Kidney (tissue), 14 donors: ENCODE results near the gene SF3A2. TPM values are rescaled to one million over a fixed set of nuclear protein-coding genes. Genes with fewer than 3 reads are reported as not detected.

Experiments
- DNase-seq, 5 donors: peaks; one replicate each; pipeline ENCODE4 v3.0.0-alpha.2; 2013 to 2020
- FAIRE-seq: peaks from 2 replicates; lab custom pipeline; 2012; peaks lifted over from hg19 to GRCh38; lab: Jason Lieb, UNC
- H3K27ac ChIP-seq, 2 donors: one replicate each; pipeline ENCODE4 v1.7.0; 2013; ENCODE audit warnings: low read depth in 2 of 2, low read length in 2 of 2, inconsistent platforms in 1 of 2
- H3K27me3 ChIP-seq: one replicate; pipeline ENCODE4 v1.7.1; 2013; ENCODE audit warnings: low read length, inconsistent platforms; ENCODE audit not compliant: control insufficient read depth, insufficient read depth
- H3K36me3 ChIP-seq, 3 donors: one replicate each; pipeline versions ENCODE4 v1.7.0 to v1.7.1; 2013; ENCODE audit warnings: low read length in 3 of 3, control low read depth in 1 of 3, inconsistent platforms in 1 of 3; ENCODE audit not compliant: insufficient read depth in 3 of 3, control insufficient read depth in 2 of 3
- H3K4me1 ChIP-seq, 3 donors: one replicate each; pipeline versions ENCODE4 v1.7.0 to v1.7.1; 2013; ENCODE audit warnings: low read length in 3 of 3, inconsistent platforms in 1 of 3, low read depth in 1 of 3; ENCODE audit not compliant: control insufficient read depth in 2 of 3, insufficient read depth in 2 of 3
- H3K4me3 ChIP-seq, 3 donors: one replicate each; pipeline versions ENCODE4 v1.7.0 to v1.8.1; 2013; ENCODE audit warnings: low read length in 3 of 3, control low read depth in 1 of 3, inconsistent platforms in 1 of 3
- H3K9ac ChIP-seq, 3 donors: one replicate each; pipeline versions ENCODE4 v1.7.0 to v1.7.1; 2013; ENCODE audit warnings: low read length in 3 of 3, control low read depth in 1 of 3, inconsistent platforms in 1 of 3
- H3K9me3 ChIP-seq, 3 donors: one replicate each; pipeline versions ENCODE4 v1.7.0 to v1.7.1; 2013; ENCODE audit warnings: low read length in 3 of 3, control low read depth in 1 of 3, inconsistent platforms in 1 of 3; ENCODE audit not compliant: control insufficient read depth in 2 of 3, insufficient read depth in 1 of 3
- intact Hi-C: fragments of 100-400 bp; cut with DNase I; formaldehyde crosslinking; loops from one replicate; pipeline ENCODE4 v1.11.1; 2022
- polyA plus RNA-seq: library from polyadenylated mRNA; stranded (reverse); fragments of 350-450 nt; fragmentation: Illumina TruSeq; extraction: RNeasy Lipid Tissue Mini Kit (QIAGEN cat#74804); gene quantifications from one replicate; pipeline ENCODE4 v1.2.3, GENCODE V29; 2014; ENCODE audit warnings: low read depth, low replicate concordance; ENCODE audit not compliant: insufficient read depth
- total RNA-seq: library from RNA; stranded (reverse); fragmentation: NEBNext Ultra II Directional; extraction: Animal tissue kit (Norgen Biotek cat#: 25700); gene quantifications from one replicate; pipeline ENCODE4 v1.2.1, GENCODE V29; 2021
- TF ChIP-seq, protein P1 (sequence below): IDR thresholded peaks from 3 replicates; pipeline ENCODE4 v1.5.1; 2012; ENCODE audit warnings: mild to moderate bottlenecking, moderate library complexity, borderline replicate concordance; ENCODE audit not compliant: insufficient read depth; ENCODE audit errors: extremely low read depth
- donor health status: control.
- donor health status: control.
- donor health status: control.
- donor health status: control.
- donor health status: control.
- donor health status: DM: yes; HTN: yes; CAD: no.
- donor health status: Normal renal cell carcinoma (clear cell type).

The SF3A2 gene
- total and polyA plus RNA-seq, 2 donors from 2014 or later: 25.7 to 64.1 TPM

DNA sequence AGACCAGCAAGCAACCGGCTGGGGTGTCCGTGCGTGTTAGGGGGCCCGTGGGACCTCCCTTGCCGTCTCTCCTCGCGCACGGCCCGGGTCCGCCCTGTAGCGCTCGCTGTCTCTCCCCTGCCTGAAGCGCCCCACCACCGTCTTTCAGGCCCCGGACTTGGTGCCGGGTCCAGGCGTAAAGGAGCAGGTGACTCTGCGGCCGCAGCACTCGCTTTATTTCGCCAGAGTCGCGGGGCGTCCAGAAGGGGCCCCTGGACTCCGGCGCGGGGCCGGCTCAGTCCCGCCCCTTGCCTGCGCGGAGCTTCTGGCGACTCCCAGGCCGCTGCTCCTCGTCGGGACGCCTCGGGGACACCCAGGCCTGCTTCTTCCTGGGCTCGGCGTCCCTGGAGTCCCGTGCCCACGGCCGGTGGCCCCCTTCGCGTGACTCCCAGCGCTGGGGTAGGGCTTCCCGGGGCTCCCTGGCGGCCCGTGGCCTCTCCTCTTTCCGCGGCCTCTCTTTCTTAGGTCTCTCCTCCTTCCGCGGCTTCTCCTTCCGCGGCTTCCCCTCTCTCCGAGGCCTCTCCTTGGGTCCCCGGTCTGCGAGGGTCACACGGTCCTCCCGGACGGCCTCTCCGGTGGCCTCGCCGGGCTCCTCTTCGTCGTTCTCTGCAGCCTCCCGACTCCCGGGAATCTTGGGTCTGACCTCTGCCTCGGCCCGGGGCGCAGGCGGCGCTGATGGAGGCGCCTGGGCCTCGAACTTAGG, 15.6 kb downstream of the SF3A2 start:
- no peak overlapping the region for H3K27ac ChIP-seq
- peaks cover 2% of the 10 kb centered on the region for H3K27me3 ChIP-seq
- H3K4me1 ChIP-seq: peaks cover 0 to 6% (median 0%) of the 10 kb centered on the region in 3 donors
- H3K9me3 ChIP-seq: no peaks in the 10 kb centered on the region
- no peak overlapping the region for H3K9ac ChIP-seq
- no peak for FAIRE-seq
- H3K36me3 ChIP-seq: peaks cover 0 to 2% (median 0%) of the 10 kb centered on the region in 3 donors
- TF ChIP-seq, protein P1, sequence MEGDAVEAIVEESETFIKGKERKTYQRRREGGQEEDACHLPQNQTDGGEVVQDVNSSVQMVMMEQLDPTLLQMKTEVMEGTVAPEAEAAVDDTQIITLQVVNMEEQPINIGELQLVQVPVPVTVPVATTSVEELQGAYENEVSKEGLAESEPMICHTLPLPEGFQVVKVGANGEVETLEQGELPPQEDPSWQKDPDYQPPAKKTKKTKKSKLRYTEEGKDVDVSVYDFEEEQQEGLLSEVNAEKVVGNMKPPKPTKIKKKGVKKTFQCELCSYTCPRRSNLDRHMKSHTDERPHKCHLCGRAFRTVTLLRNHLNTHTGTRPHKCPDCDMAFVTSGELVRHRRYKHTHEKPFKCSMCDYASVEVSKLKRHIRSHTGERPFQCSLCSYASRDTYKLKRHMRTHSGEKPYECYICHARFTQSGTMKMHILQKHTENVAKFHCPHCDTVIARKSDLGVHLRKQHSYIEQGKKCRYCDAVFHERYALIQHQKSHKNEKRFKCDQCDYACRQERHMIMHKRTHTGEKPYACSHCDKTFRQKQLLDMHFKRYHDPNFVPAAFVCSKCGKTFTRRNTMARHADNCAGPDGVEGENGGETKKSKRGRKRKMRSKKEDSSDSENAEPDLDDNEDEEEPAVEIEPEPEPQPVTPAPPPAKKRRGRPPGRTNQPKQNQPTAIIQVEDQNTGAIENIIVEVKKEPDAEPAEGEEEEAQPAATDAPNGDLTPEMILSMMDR: no peak
- intact Hi-C loops: no loop called here
- no peak overlapping the region for H3K4me3 ChIP-seq
- peak in 1 of 5 donors; percentile 74 for DNase-seq

DNA sequence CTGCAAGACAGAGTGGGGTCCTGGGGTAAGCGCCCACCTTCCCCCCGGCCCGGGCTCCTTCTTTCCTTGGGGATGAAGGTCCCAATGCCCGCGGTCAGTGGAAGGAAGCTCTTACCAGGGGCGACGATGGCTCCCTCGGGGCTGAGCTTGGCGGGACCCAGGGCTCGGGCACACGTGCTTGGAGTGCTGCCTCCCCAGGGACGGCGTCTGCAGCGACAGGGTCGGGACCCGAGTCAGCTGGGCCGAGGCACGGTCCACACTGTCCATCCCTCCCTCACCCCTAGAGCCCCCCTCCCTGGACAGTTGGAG, 16.1 kb downstream of the SF3A2 start:
- TF ChIP-seq, protein P1: no peak
- no peak overlapping the region for H3K4me3 ChIP-seq
- no peaks in the 10 kb centered on the region for H3K9me3 ChIP-seq
- H3K9ac ChIP-seq: no peak overlapping the region
- peaks cover 0 to 6% (median 0%) of the 10 kb centered on the region in 3 donors for H3K4me1 ChIP-seq
- DNase-seq (no peak), FAIRE-seq (no peak)
- H3K36me3 ChIP-seq: no peaks in the 10 kb centered on the region
- peaks cover 2% of the 10 kb centered on the region for H3K27me3 ChIP-seq
- intact Hi-C loops: no loop called here
- H3K27ac ChIP-seq: no peak overlapping the region

DNA sequence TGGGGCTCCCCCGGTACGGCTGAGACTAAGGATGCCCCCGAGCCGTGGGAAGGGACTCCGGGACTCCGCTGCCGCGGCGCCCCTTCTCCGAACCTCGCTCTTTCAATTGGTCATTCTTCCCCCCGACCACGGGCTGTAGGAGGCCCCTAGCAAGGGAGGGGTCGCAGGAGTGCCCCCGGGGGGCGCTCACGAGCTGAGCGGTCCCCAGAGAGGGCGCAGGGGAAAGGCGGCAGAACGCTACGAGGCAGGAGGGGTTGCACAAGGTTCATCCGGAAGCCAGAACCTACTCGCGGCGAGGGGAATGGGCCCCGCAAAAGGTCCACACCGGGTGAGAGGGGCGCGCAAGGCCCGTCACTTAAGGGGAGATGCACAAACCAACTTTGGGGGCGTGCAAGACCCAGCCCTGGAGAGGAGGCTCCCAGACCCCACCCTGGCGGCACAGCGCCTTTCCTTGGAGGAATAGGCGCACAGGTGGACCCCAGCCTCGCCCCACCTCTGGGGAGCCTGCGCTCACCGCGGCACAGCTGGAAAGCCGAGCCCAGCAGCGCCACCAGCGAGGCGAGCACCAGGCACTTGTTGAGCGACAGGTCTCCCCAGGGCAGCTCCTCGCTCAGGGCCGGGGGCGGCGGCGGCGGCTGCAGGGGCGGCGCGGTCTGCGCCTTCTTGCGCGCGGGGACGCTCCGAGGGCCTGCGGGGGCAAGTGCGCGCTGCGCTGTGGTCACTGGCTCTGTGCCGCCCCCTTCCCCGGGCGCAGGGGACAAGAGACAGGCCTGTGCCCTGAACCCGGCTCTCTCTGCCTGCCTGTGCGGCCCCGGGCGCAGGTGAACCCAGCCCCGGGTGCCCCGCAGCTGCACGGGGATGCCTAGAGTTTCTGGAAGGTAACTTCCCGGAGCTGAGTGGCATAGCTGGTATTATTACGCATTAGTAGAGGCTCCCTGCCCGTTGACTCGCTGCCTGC, 16.8 kb downstream of the SF3A2 start:
- no peak for FAIRE-seq

More for the DNA sequence above, 16.8 kb downstream of the SF3A2 start:
- TF ChIP-seq, protein P1: no peak
- Histone ChIP-seq H3K9me3 (no peaks in the 10 kb centered on the region), H3K9ac (no peak overlapping the region), H3K4me3 (no peak overlapping the region), H3K27ac (no peak overlapping the region), H3K4me1 (peaks cover 0 to 6% (median 0%) of the 10 kb centered on the region in 3 donors), H3K36me3 (no peaks in the 10 kb centered on the region), H3K27me3 (peaks cover 2% of the 10 kb centered on the region)
- peak in 2 of 5 donors; percentile 39 to 74 for DNase-seq
- intact Hi-C loops: no loop called here
